Germinal center (tissue), 1 donor: ENCODE measurements around the gene TP53BP1.
"Not testable (repeated sequence)": the region's sequence is repeated elsewhere in the genome, so short reads cannot be mapped to it uniquely, and the experiment has no call there.

Experiments used
- DNase-seq: peaks from one replicate; pipeline ENCODE4 v3.0.0; 2012; ENCODE audit warnings: mixed read lengths, low spot score

TP53BP1 gene

GRCh38 chr15:43492673-43493601, at the start of gene TP53BP1:
Gene TP53BP1, minus strand, starts transcription at chr15:43493156. Its CDS starts 113 bp downstream, at chr15:43493043.
- DNase-seq = peak; percentile 98

- no peak for DNase-seq
Observed at GRCh38 chr15:43541785-43542184, 48.8 kb upstream of the TP53BP1 start.

DNA sequence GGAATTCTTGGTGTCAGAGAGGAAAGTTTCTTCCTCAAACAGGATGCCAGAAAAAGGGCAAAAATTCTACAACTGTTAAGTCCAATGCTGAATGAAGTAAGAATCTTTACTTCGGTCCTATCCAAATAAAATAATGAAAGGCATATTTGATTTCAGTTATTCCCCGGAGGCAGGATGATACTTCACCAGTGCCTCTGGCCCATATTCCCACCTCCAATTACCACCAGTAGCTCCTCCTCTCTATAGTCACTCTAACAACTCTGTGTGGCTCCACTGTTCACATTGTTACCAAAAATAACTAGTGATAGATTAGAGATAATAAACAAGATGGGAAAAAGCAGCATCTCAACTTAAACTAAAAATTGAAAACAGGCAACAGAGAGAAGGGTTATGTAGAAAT, 45.1 kb upstream of the TP53BP1 start:
- no peak for DNase-seq

- no peak for DNase-seq
Observed at GRCh38 chr15:43534897-43535296, 41.9 kb upstream of the TP53BP1 start.

- not testable (repeated sequence) for DNase-seq
Observed at GRCh38 chr15:43532826-43533225, 39.9 kb upstream of the TP53BP1 start.

DNA sequence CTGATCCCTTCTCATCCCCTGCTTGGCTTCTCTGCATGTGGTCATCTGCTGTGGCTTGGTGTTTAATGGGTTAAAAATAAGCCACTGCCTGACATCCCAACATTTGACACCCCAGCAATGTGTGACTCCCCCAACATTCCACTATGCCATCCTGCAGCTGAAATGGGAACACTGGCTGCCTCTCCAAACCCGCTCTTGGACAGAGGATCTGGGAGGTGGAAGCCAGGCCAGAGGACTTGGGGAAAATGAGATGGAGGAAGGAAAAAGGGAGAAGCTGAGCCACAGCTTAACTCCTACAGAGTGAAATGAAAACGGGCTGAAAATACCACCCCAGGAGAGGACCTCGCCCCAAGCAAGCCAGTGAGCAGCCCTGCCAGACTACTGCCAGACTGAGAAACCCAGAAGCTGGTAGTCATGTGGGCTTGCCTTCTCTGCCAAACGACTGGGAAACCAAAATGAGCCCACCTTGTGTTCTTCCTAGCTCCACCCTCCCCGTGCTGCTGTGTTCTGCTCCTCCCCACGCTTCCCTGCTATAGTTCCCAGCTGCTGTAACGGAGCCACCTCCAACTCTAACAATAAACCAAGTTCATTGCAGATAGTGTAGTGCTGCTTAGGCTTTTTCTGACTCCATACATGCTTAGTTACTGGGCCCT, 38.2 kb upstream of the TP53BP1 start:
- no peak for DNase-seq

- no peak for DNase-seq
Observed at GRCh38 chr15:43529587-43530345, 36.8 kb upstream of the TP53BP1 start.

DNA sequence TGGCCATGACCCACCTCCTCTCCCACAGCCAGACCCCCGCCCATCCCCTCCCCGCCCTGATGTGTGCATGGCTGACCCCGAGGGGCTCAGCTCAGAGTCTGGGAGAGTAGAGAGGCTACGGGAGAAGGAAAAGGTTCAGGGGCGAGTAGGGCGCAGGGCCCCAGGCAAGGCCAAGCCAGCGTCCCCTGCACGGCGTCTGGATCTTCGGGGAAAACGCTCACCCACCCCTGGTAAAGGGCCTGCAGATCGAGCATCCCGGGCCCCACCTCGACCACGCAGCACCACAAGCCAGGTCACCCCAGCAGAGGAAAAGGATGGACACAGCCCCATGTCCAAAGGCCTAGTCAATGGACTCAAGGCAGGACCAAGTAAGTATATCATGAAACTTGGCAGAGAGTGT, 36.2 kb upstream of the TP53BP1 start:
- DNase-seq = no peak

DNA sequence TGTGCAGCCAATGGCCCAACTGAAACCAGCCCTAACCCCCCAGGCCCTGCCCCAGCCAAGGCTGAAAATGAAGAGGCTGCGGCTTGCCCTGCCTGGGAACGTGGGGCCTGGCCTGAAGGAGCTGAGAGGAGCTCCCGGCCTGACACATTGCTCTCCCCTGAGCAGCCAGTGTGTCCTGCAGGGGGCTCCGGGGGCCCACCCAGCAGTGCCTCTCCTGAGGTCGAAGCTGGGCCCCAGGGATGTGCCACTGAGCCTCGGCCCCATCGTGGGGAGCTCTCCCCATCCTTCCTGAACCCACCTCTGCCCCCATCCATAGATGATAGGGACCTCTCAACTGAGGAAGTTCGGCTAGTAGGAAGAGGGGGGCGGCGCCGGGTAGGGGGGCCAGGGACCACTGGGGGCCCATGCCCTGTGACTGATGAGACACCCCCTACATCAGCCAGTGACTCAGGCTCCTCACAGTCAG, 35.6 kb upstream of the TP53BP1 start:
- DNase-seq = no peak

GRCh38 chr15:43527802-43528541, 35.0 kb upstream of the TP53BP1 start:
- DNase-seq = no peak

- DNase-seq = no peak
Observed at GRCh38 chr15:43527016-43527801, 34.3 kb upstream of the TP53BP1 start.

- no peak for DNase-seq
Observed at GRCh38 chr15:43526261-43526930, 33.4 kb upstream of the TP53BP1 start.

DNA sequence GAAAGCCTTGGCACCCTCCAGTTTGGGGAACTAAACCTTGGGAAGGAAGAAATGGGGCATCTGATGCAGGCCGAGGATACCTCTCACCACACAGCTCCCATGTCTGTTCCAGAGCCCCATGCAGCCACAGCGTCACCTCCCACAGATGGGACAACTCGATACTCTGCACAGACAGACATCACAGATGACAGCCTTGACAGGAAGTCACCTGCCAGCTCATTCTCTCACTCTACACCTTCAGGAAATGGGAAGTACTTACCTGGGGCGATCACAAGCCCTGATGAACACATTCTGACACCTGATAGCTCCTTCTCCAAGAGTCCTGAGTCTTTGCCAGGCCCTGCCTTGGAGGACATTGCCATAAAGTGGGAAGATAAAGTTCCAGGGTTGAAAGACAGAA, 32.2 kb upstream of the TP53BP1 start:
- DNase-seq = no peak

- no peak for DNase-seq
Observed at GRCh38 chr15:43524254-43524845, 31.4 kb upstream of the TP53BP1 start.

DNA sequence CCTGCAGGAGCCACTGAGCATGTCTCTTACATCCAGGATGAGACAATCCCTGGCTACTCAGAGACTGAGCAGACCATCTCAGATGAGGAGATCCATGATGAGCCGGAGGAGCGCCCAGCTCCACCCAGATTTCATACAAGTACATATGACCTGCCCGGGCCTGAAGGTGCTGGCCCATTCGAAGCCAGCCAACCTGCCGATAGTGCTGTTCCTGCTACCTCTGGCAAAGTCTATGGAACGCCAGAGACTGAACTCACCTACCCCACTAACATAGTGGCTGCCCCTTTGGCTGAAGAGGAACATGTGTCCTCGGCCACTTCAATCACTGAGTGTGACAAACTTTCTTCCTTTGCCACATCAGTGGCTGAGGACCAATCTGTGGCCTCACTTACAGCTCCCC, 30.7 kb upstream of the TP53BP1 start:
- DNase-seq = no peak

- DNase-seq = no peak
Observed at GRCh38 chr15:43522247-43522646, 29.3 kb upstream of the TP53BP1 start.

- DNase-seq = no peak
Observed at GRCh38 chr15:43521419-43521818, 28.5 kb upstream of the TP53BP1 start.

GRCh38 chr15:43520138-43520537, 27.2 kb upstream of the TP53BP1 start:
- no peak for DNase-seq

GRCh38 chr15:43519196-43519595, 26.2 kb upstream of the TP53BP1 start:
- no peak for DNase-seq

DNA sequence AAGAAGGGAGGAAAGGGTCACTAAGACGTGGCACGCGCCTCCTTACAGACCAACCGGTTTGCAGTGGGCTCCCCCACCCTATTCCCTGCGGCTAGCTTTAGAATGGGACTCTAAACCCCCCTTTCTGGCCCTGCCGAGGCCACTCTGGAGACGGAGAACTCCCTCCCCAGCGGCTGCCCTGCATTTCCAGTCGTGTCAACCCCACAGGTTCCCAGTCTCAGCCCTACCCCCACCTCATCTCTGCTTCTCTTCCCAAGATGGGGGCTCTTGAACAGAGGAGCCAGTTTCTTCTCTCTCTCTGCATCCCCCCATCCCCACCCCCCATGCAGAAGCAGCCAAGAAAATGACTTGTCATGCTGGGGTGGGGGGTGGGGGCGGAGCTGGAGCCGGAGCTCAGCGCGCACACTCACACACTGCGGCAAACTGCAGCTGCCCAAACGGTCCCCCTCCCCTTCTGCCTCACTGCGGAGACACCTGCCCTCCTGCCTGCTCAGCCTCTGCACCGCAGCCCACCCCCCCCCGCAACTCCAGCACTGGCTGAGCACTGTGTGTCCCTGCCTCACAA, 25.3 kb upstream of the TP53BP1 start:
- DNase-seq = no peak
